ENCODE measurements around the gene APBB3. TPM values are rescaled to one million over a fixed set of nuclear protein-coding genes. Genes with fewer than 3 reads are reported as not detected.

The APBB3 gene
- total and polyA plus RNA-seq, 2 donors = 9.3 to 51.2 TPM

DNA sequence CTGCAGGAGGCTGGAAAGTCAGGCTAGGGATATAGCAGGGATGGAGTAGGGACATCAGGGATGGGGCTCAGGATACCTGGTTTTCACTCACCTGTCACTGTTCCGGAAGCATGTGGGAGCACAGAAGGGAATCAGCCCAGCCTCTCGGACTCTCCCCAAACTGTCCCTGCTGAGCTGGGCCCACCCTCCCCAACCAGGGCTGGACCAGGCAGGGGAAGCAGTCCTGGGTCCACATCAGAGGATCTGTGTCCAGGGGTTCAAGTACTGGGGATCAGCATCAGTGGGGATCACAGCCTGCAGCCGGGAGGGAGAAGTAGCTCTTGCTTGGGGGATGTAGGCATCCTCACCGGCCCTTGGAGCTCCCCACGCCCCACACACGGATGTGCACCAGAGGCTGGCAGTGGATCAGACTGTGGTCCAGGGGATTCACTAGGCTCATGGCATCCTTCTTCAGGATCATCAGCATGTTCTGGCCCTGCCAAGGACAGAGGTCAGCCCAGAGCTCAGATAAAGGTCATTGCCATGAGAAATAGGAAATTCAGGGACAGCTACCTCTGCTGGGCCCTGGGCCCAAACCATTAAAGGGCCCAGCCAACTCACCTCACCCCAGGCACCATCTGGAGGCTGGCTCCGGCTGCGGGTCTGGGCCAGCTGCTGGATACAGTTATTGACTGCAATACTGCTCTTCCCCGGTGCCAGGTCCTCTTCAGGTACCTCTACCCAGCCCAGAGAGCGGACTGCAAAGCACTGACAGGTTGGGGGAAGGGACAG is 2.5 kb downstream of the APBB3 start:
- Histone ChIP-seq H3K4me1 (ENCODE audit: control insufficient read depth in 2 of 2, insufficient read depth in 2 of 2, low read length in 2 of 2) (peaks cover 21 to 23% of the 10 kb centered on the region in 2 donors), H3K27ac (ENCODE audit: low read depth in 1 of 2, low read length in 1 of 2) (no peak overlapping the region), H3K9me3 (ENCODE audit: control insufficient read depth in 2 of 2, insufficient read depth in 1 of 2, low read length in 1 of 2) (no peaks in the 10 kb centered on the region)

DNA sequence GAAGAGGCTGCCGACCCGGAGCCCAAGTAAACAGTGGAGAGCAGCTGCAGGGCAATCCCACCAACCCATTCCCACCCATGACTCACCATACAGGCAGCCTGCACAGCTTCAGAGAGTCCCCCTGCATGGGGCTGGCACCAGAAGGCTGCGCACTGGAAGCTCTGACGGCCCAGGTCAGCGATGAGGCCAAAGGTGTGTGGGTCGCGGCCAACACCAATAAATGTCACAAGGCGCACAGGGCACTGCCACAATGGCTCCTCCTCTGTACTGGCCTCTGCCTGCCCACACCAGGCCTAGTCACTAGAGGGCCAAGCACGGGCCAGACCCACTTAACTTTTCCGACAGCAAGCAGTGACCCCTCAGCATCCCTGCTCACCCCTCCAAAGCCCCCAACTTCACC is 4.2 kb downstream of the APBB3 start:
- no peak overlapping the region for H3K4me3 ChIP-seq (ENCODE audit: low read length in 2 of 2)
- no peaks in the 10 kb centered on the region for H3K27me3 ChIP-seq (ENCODE audit: control insufficient read depth in 2 of 2, insufficient read depth in 1 of 2, low read length in 1 of 2)
- peaks cover 3 to 12% of the 10 kb centered on the region in 2 donors for H3K36me3 ChIP-seq (ENCODE audit: control insufficient read depth in 2 of 2, insufficient read depth in 2 of 2, low read length in 1 of 2)
- no peak for DNase-seq (ENCODE audit: low read depth in 6 of 9, low spot score in 9 of 9)
- H3K4me1 ChIP-seq (ENCODE audit: control insufficient read depth in 2 of 2, insufficient read depth in 2 of 2, low read length in 2 of 2) = peaks cover 25 to 27% of the 10 kb centered on the region in 2 donors
- no peak overlapping the region for H3K27ac ChIP-seq (ENCODE audit: low read depth in 1 of 2, low read length in 1 of 2)
- WGBS = 98% methylated on average over 10 of the region's 10 CpGs
- no peaks in the 10 kb centered on the region for H3K9me3 ChIP-seq (ENCODE audit: control insufficient read depth in 2 of 2, insufficient read depth in 1 of 2, low read length in 1 of 2)

More for the DNA sequence above, 2.5 kb downstream of the APBB3 start:
- Histone ChIP-seq H3K27me3 (ENCODE audit: control insufficient read depth in 2 of 2, insufficient read depth in 1 of 2, low read length in 1 of 2) (no peaks in the 10 kb centered on the region), H3K36me3 (ENCODE audit: control insufficient read depth in 2 of 2, insufficient read depth in 2 of 2, low read length in 1 of 2) (peaks cover 7 to 22% of the 10 kb centered on the region in 2 donors), H3K4me3 (ENCODE audit: low read length in 2 of 2) (no peak overlapping the region)
- DNase-seq (ENCODE audit: low read depth in 6 of 9, low spot score in 9 of 9) = no peak
- over 99% methylated on average over 10 of the region's 10 CpGs for WGBS

DNA sequence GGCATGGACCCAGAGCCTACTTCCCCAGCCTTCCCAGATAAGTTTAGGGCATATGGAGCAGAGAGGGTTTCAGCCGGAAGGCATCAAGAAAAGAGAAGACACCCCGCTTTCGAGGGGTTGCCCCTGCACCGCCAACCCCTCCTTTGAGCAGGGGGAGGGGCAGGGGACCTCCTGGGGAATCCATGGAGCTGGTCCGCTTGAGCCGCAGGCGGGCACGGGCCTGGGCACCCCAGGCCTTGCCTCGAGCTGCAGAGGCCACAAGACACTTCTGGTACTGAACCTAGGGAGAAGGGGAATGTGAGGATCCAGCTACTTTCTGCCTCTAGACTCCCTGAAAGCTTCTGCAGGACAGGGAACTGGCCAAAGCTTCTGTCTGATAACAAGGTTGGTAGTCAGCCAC is 5.9 kb downstream of the APBB3 start:
- Histone ChIP-seq H3K27me3 (ENCODE audit: control insufficient read depth in 2 of 2, insufficient read depth in 1 of 2, low read length in 1 of 2) (no peaks in the 10 kb centered on the region), H3K4me1 (ENCODE audit: control insufficient read depth in 2 of 2, insufficient read depth in 2 of 2, low read length in 2 of 2) (peaks cover 23 to 24% of the 10 kb centered on the region in 2 donors), H3K9me3 (ENCODE audit: control insufficient read depth in 2 of 2, insufficient read depth in 1 of 2, low read length in 1 of 2) (no peaks in the 10 kb centered on the region), H3K4me3 (ENCODE audit: low read length in 2 of 2) (no peak overlapping the region), H3K36me3 (ENCODE audit: control insufficient read depth in 2 of 2, insufficient read depth in 2 of 2, low read length in 1 of 2) (peaks cover 3 to 12% of the 10 kb centered on the region in 2 donors), H3K27ac (ENCODE audit: low read depth in 1 of 2, low read length in 1 of 2) (no peak overlapping the region)
- DNase-seq (ENCODE audit: low read depth in 6 of 9, low spot score in 9 of 9) = no peak
- WGBS = 97% methylated on average over 9 of the region's 9 CpGs

DNA sequence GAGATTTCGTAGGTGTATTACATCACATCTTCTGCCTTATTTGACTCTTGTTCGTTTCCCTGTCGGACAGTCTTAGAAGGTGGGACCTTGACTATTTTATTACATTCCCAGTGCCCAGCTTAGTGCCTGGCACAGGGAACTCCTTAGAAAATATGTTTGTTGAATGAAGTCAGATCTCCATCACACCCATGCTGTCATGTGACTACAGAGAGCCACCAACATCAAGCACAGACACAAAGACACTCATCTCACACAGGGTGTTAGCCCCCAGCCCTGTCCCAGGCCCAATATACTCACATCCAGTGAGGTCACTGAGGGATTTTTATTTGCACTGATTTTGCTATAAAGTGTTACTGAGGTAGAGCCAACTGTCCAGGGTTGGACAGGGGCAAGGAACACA is 6.4 kb downstream of the APBB3 start:
- H3K4me3 ChIP-seq (ENCODE audit: low read length in 2 of 2) = no peak overlapping the region
- DNase-seq (ENCODE audit: low read depth in 6 of 9, low spot score in 9 of 9) = no peak
- no peaks in the 10 kb centered on the region for H3K9me3 ChIP-seq (ENCODE audit: control insufficient read depth in 2 of 2, insufficient read depth in 1 of 2, low read length in 1 of 2)
- H3K27ac ChIP-seq (ENCODE audit: low read depth in 1 of 2, low read length in 1 of 2) = peak overlapping the region; percentile 80 to 85
- 98% methylated on average over 3 of the region's 3 CpGs for WGBS
- H3K36me3 ChIP-seq (ENCODE audit: control insufficient read depth in 2 of 2, insufficient read depth in 2 of 2, low read length in 1 of 2) = peaks cover 3 to 18% of the 10 kb centered on the region in 2 donors
- no peaks in the 10 kb centered on the region for H3K27me3 ChIP-seq (ENCODE audit: control insufficient read depth in 2 of 2, insufficient read depth in 1 of 2, low read length in 1 of 2)
- H3K4me1 ChIP-seq (ENCODE audit: control insufficient read depth in 2 of 2, insufficient read depth in 2 of 2, low read length in 2 of 2) = peaks cover 20 to 21% of the 10 kb centered on the region in 2 donors

DNA sequence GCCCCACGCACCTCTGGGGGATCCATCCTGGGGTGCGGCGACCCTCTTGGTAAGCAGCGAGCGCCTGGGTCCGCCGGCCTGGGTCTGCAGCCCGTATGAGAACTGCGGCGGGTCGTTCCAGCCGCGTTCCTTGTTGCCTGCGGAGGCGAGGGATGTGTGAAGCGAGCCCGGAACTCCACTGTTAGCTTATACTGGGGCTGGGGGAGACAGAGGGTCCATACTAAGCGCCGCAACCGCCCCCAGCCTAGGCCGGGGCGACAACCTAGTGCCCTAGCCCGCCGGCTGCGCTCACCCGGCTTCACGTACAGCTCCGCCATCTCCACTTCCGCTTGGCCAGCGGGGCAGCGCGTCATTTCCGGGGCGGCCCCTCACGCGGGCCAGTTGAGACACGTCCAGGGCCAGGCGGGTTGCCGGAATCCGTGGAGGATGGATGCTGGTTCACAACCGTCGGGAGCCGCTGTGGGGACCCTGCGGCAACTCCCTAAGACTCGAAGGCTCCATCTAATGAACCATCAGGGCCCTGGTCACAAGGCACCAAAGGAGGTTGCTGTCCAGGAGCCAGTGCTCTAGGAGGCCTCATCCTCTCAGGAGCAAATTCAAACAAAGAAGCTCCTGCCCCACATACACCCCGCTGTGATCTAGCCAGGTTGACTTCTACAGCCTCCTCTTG is 7.1 kb downstream of the APBB3 start, which contains the start of gene SRA1:
Gene SRA1, minus strand, starts transcription at position 338 of the 670 bp plus-strand sequence. Its CDS starts 21 bp downstream, at position 317.
- DNase-seq (ENCODE audit: low read depth in 6 of 9, low spot score in 9 of 9) = peak in 7 of 9 donors; percentile 65 to 87 (median 76)
- H3K4me1 ChIP-seq (ENCODE audit: control insufficient read depth in 2 of 2, insufficient read depth in 2 of 2, low read length in 2 of 2) = peaks cover 20 to 21% of the 10 kb centered on the region in 2 donors
- H3K27ac ChIP-seq (ENCODE audit: low read depth in 1 of 2, low read length in 1 of 2) = peak within 1 kb of the TSS; percentile 80 to 85
- H3K36me3 ChIP-seq (ENCODE audit: control insufficient read depth in 2 of 2, insufficient read depth in 2 of 2, low read length in 1 of 2) = peaks cover 3 to 18% of the 10 kb centered on the region in 2 donors
- no peaks in the 10 kb centered on the region for H3K9me3 ChIP-seq (ENCODE audit: control insufficient read depth in 2 of 2, insufficient read depth in 1 of 2, low read length in 1 of 2)
- no peaks in the 10 kb centered on the region for H3K27me3 ChIP-seq (ENCODE audit: control insufficient read depth in 2 of 2, insufficient read depth in 1 of 2, low read length in 1 of 2)
- WGBS = under 1% methylated on average over 46 of the region's 46 CpGs
- H3K4me3 ChIP-seq (ENCODE audit: low read length in 2 of 2) = peak within 1 kb of the TSS; percentile 81 to 83

DNA sequence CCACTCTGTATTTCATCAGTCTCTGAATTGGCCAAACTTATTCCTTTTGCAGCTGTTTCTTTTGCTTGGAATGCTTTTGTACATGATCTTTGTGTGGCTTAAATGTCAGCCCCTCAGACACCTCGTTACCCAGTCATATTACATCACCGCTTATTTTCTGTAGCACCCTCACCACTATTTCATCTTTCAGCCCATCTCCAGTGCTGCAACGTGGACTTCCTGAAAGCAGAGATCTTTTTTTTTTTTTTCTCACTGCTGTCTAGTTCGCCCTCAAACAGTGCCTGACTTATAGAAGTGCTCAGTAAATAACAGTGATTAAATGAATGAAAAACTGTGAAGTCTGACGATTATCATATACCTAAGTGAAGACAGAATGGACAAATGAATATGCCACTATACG is 8.0 kb downstream of the APBB3 start:
- Histone ChIP-seq H3K4me3 (ENCODE audit: low read length in 2 of 2) (peak overlapping the region; percentile 81 to 83), H3K27ac (ENCODE audit: low read depth in 1 of 2, low read length in 1 of 2) (no peak overlapping the region), H3K36me3 (ENCODE audit: control insufficient read depth in 2 of 2, insufficient read depth in 2 of 2, low read length in 1 of 2) (peaks cover 7 to 20% of the 10 kb centered on the region in 2 donors), H3K9me3 (ENCODE audit: control insufficient read depth in 2 of 2, insufficient read depth in 1 of 2, low read length in 1 of 2) (no peaks in the 10 kb centered on the region), H3K27me3 (ENCODE audit: control insufficient read depth in 2 of 2, insufficient read depth in 1 of 2, low read length in 1 of 2) (no peaks in the 10 kb centered on the region), H3K4me1 (ENCODE audit: control insufficient read depth in 2 of 2, insufficient read depth in 2 of 2, low read length in 2 of 2) (peaks cover 20 to 21% of the 10 kb centered on the region in 2 donors)
- peak in 1 of 9 donors; percentile 36 for DNase-seq (ENCODE audit: low read depth in 6 of 9, low spot score in 9 of 9)
- WGBS = 13% methylated on average over 6 of the region's 6 CpGs

DNA sequence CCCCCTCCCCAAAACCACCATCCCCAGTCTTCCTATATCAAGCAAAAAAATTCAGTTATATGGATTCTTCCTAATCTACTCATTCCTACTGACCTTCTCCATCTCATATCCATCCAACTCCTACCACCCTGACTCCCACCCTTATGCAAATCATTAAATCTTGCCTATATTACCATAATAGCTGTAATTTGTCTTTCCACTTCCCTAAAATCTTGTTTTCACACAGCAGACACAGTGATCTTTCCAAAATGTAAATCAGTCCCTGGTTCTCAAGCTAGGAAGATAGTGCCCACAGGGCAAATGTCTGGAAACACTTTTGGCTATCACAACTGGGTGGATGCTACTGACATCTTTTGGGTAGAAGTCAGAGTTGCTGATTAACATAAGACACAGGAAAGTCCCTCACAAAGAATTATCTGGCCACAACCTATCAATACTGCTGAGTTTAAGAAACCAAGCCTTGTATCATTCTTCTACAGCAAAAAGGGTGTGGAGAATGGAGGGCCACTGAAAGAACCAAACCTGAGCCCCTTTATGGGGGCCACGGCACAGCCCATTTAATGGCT is 8.6 kb downstream of the APBB3 start:
- Histone ChIP-seq H3K9me3 (ENCODE audit: control insufficient read depth in 2 of 2, insufficient read depth in 1 of 2, low read length in 1 of 2) (no peaks in the 10 kb centered on the region), H3K4me1 (ENCODE audit: control insufficient read depth in 2 of 2, insufficient read depth in 2 of 2, low read length in 2 of 2) (peaks cover 20 to 21% of the 10 kb centered on the region in 2 donors), H3K27me3 (ENCODE audit: control insufficient read depth in 2 of 2, insufficient read depth in 1 of 2, low read length in 1 of 2) (no peaks in the 10 kb centered on the region), H3K27ac (ENCODE audit: low read depth in 1 of 2, low read length in 1 of 2) (peak overlapping the region in 1 of 2 donors; percentile 21), H3K4me3 (ENCODE audit: low read length in 2 of 2) (peak overlapping the region; percentile 81 to 83), H3K36me3 (ENCODE audit: control insufficient read depth in 2 of 2, insufficient read depth in 2 of 2, low read length in 1 of 2) (peaks cover 12 to 23% of the 10 kb centered on the region in 2 donors)
- DNase-seq (ENCODE audit: low read depth in 6 of 9, low spot score in 9 of 9) = no peak
- WGBS = 94% methylated on average over 1 of the region's 1 CpG

DNA sequence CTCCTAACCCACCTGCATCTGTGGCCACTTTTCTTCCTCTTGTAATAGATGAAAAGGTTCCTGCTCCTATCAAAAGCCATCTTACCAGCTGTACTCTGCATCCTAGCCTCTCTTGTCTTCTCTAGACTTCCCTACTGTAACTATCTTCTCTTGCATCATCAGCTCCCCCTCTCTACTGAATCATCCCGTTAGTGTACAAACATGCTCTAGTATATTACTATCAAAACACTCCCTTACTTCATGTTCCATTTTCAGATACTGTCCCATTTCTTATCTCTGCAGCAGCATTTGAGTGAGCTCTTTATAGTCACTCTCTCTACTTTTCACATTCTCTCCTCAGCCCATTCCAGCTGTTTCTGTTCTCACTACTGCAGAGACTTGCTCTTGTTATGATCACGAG is 9.9 kb downstream of the APBB3 start:
- Histone ChIP-seq H3K27me3 (ENCODE audit: control insufficient read depth in 2 of 2, insufficient read depth in 1 of 2, low read length in 1 of 2) (no peaks in the 10 kb centered on the region), H3K27ac (ENCODE audit: low read depth in 1 of 2, low read length in 1 of 2) (no peak overlapping the region), H3K4me1 (ENCODE audit: control insufficient read depth in 2 of 2, insufficient read depth in 2 of 2, low read length in 2 of 2) (peaks cover 20 to 22% of the 10 kb centered on the region in 2 donors), H3K9me3 (ENCODE audit: control insufficient read depth in 2 of 2, insufficient read depth in 1 of 2, low read length in 1 of 2) (no peaks in the 10 kb centered on the region), H3K4me3 (ENCODE audit: low read length in 2 of 2) (no peak overlapping the region), H3K36me3 (ENCODE audit: control insufficient read depth in 2 of 2, insufficient read depth in 2 of 2, low read length in 1 of 2) (peaks cover 22 to 34% of the 10 kb centered on the region in 2 donors)
- DNase-seq (ENCODE audit: low read depth in 6 of 9, low spot score in 9 of 9) = no peak
- WGBS = 71% methylated on average over 2 of the region's 2 CpGs

DNA sequence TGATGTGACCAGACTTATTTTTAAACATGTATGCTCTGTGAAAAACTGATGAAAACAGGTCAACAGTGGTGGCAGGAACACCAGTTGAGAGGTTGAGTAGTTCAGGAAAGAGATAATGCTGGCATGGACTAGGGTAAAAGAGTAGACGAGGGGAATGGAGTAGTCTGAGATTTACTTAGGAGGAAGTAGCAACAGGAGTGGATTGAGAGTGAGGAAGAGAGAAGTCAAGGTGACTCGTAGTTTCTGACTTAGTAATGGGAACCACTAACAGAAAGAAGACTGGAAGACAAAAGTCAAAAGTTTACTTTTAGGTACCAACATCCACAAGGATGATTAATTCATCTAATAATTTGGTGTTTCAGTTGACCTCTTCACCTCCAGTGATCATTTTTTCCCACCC is 10.7 kb downstream of the APBB3 start:
- 93% methylated on average over 2 of the region's 2 CpGs for WGBS
- Histone ChIP-seq H3K9me3 (ENCODE audit: control insufficient read depth in 2 of 2, insufficient read depth in 1 of 2, low read length in 1 of 2) (no peaks in the 10 kb centered on the region), H3K4me1 (ENCODE audit: control insufficient read depth in 2 of 2, insufficient read depth in 2 of 2, low read length in 2 of 2) (peaks cover 20 to 30% of the 10 kb centered on the region in 2 donors), H3K27me3 (ENCODE audit: control insufficient read depth in 2 of 2, insufficient read depth in 1 of 2, low read length in 1 of 2) (no peaks in the 10 kb centered on the region), H3K36me3 (ENCODE audit: control insufficient read depth in 2 of 2, insufficient read depth in 2 of 2, low read length in 1 of 2) (peaks cover 27 to 41% of the 10 kb centered on the region in 2 donors), H3K27ac (ENCODE audit: low read depth in 1 of 2, low read length in 1 of 2) (no peak overlapping the region), H3K4me3 (ENCODE audit: low read length in 2 of 2) (no peak overlapping the region)
- no peak for DNase-seq (ENCODE audit: low read depth in 6 of 9, low spot score in 9 of 9)
